Subcutaneous adipose tissue (tissue), 4 donors: ENCODE results near the gene GAL3ST2. TPM values are rescaled to one million over a fixed set of nuclear protein-coding genes. Genes with fewer than 3 reads are reported as not detected.

Source experiments
- CTCF ChIP-seq: fragments of 450-650 bp; IDR thresholded peaks from one replicate; pipeline ENCODE4 v1.5.1; 2016; ENCODE audit warnings: low read depth, mild to moderate bottlenecking, control low read depth, antibody characterized with exemption, moderate library complexity
- total RNA-seq, 4 donors: library from RNA; depleted of rRNA; stranded (reverse); fragments of >200 nt; gene quantifications; one replicate each; pipeline ENCODE4 v1.1.0, GENCODE V29; 2016

GAL3ST2 gene
- total RNA-seq, 4 donors from 2014 or later, result 2.2 TPM; not detected in 3

- TF ChIP-seq CTCF, result no peak
Observed at GRCh38 chr2:241751776-241752175, 24.8 kb upstream of the GAL3ST2 start.

GRCh38 chr2:241752253-241752652, 24.4 kb upstream of the GAL3ST2 start:
- no peak for TF ChIP-seq CTCF

GRCh38 chr2:241752689-241753276, 23.8 kb upstream of the GAL3ST2 start:
- no peak for TF ChIP-seq CTCF

- TF ChIP-seq CTCF, result no peak
Observed at GRCh38 chr2:241753493-241753892, 23.1 kb upstream of the GAL3ST2 start.

GRCh38 chr2:241754042-241754441, 22.6 kb upstream of the GAL3ST2 start:
- TF ChIP-seq CTCF, result no peak

- TF ChIP-seq CTCF, result no peak
Observed at GRCh38 chr2:241755166-241755565, 21.5 kb upstream of the GAL3ST2 start.

- no peak for TF ChIP-seq CTCF
Observed at GRCh38 chr2:241755777-241756176, 20.8 kb upstream of the GAL3ST2 start.
